Prostate gland (tissue), 2 donors: Measurements from ENCODE around the gene LATS2.

ENCODE experiments used
- CTCF ChIP-seq, 4 experiments: fragments of 200-600 bp in 2 of 4; fragments of 450-650 bp in 2 of 4; sonication (generic) in 2 of 4; IDR thresholded peaks; 1 replicate in 3 of 4; 2 replicates in 1 of 4; pipeline ENCODE4 v1.5.1; 2016 to 2019; ENCODE audit warnings: antibody characterized with exemption in 4 of 4, mild to moderate bottlenecking in 2 of 4, moderate library complexity in 2 of 4
- POLR2A ChIP-seq: fragments of 450-650 bp; IDR thresholded peaks from one replicate; pipeline ENCODE4 v1.6.1; 2016; ENCODE audit warnings: antibody characterized with exemption, mild to moderate bottlenecking

- TF ChIP-seq CTCF (IDR thresholded peaks at IDR 0.05) (no peak), POLR2A (no peak)
Observed at GRCh38 chr13:20991741-20992520, 69.5 kb downstream of the LATS2 start.
